ENCODE data around the gene EMC8.

DNA sequence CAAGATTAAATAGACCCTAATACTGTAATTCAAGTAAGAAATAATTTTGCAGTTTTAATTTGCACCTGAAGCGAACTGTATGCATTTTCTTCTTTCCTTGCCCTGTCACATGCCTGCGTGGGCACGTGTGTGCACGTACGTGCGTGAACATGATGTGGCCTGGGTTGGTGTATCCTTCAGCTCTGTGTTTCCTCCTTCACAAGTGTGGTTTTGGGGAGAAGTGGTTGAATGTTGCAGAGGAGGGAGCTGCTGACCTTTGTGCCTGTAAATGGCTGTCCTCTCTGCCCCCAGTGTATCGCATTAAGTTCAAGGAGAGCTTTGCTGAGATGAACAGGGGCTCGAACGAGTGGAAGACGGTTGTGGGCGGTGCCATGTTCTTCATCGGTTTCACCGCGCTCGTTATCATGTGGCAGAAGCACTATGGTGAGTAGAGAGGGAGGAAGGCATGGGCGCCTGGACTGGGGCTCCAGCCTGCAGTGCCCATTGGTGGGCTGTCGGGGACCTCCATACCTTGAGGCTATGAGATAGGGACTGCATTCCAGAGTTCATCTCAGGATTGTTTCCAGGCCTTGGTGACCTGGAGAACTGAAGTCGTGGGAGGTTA is 6.2 kb upstream of the EMC8 start:
- TF ChIP-seq, protein P1, sequence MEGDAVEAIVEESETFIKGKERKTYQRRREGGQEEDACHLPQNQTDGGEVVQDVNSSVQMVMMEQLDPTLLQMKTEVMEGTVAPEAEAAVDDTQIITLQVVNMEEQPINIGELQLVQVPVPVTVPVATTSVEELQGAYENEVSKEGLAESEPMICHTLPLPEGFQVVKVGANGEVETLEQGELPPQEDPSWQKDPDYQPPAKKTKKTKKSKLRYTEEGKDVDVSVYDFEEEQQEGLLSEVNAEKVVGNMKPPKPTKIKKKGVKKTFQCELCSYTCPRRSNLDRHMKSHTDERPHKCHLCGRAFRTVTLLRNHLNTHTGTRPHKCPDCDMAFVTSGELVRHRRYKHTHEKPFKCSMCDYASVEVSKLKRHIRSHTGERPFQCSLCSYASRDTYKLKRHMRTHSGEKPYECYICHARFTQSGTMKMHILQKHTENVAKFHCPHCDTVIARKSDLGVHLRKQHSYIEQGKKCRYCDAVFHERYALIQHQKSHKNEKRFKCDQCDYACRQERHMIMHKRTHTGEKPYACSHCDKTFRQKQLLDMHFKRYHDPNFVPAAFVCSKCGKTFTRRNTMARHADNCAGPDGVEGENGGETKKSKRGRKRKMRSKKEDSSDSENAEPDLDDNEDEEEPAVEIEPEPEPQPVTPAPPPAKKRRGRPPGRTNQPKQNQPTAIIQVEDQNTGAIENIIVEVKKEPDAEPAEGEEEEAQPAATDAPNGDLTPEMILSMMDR (conservative IDR thresholded peaks at IDR 0.05; ENCODE audit: low read depth, low read length) = no peak
- TF ChIP-seq EZH2 (IDR thresholded peaks at IDR 0.05; ENCODE audit: borderline replicate concordance, low read depth, low read length, poor library complexity, severe bottlenecking) = no peak
